ENCODE measurements around the gene ASPRV1.

The ASPRV1 gene

GRCh38 chr2:69940691-69941090, 20.7 kb downstream of the ASPRV1 start:
- POLR2A ChIA-PET (ENCODE audit: low non-redundant PET) = no interaction called here
- no peak for DNase-seq (ENCODE audit: low spot score)
- CTCF ChIA-PET = no interaction called here

GRCh38 chr2:69939722-69940121, 21.7 kb downstream of the ASPRV1 start:
- CTCF ChIA-PET = no interaction called here
- no peak for TF ChIP-seq CTCF (conservative IDR thresholded peaks at IDR 0.05; ENCODE audit: low read depth)
- no peak for DNase-seq (ENCODE audit: low spot score)
- POLR2A ChIA-PET (ENCODE audit: low non-redundant PET) = no interaction called here
- no peak overlapping the region for H3K27ac ChIP-seq

More at GRCh38 chr2:69940691-69941090, 20.7 kb downstream of the ASPRV1 start:
- TF ChIP-seq CTCF (conservative IDR thresholded peaks at IDR 0.05; ENCODE audit: low read depth) = no peak
- no peak overlapping the region for H3K27ac ChIP-seq

GRCh38 chr2:69937968-69938367, 23.5 kb downstream of the ASPRV1 start:
- TF ChIP-seq CTCF (conservative IDR thresholded peaks at IDR 0.05; ENCODE audit: low read depth) = no peak
- ChIA-PET POLR2A (ENCODE audit: low non-redundant PET) (no interaction called here), CTCF (no interaction called here)
- 0 out of 2 replicates have a peak overlapping the region, but pooled peaks have one; percentile 9 for H3K27ac ChIP-seq
- DNase-seq (ENCODE audit: low spot score) = no peak

GRCh38 chr2:69936906-69937305, 24.5 kb downstream of the ASPRV1 start:
- H3K27ac ChIP-seq = 0 out of 2 replicates have a peak overlapping the region, but pooled peaks have one; percentile 9
- no peak for TF ChIP-seq CTCF (conservative IDR thresholded peaks at IDR 0.05; ENCODE audit: low read depth)
- ChIA-PET CTCF (no interaction called here), POLR2A (ENCODE audit: low non-redundant PET) (no interaction called here)
- no peak for DNase-seq (ENCODE audit: low spot score)

GRCh38 chr2:69935011-69935410, 26.4 kb downstream of the ASPRV1 start:
- CTCF ChIA-PET = interaction anchor here (0.5 kb wide), 1 partner anchor 113 kb away, joined by 4 read pairs; no protein-coding TSS in a partner anchor
- POLR2A ChIA-PET (ENCODE audit: low non-redundant PET) = interaction anchor here (1.1 kb wide), 1 partner anchor 11 kb away, joined by 3 read pairs; no protein-coding TSS in a partner anchor
- no peak for DNase-seq (ENCODE audit: low spot score)
- no peak for TF ChIP-seq CTCF (conservative IDR thresholded peaks at IDR 0.05; ENCODE audit: low read depth)
- no peak overlapping the region for H3K27ac ChIP-seq

GRCh38 chr2:69934614-69934908, 26.9 kb downstream of the ASPRV1 start:
- POLR2A ChIA-PET (ENCODE audit: low non-redundant PET) = interaction anchor here (1.1 kb wide), 1 partner anchor 11 kb away, joined by 3 read pairs; no protein-coding TSS in a partner anchor
- no peak for DNase-seq (ENCODE audit: low spot score)
- no peak for TF ChIP-seq CTCF (conservative IDR thresholded peaks at IDR 0.05; ENCODE audit: low read depth)
- CTCF ChIA-PET = interaction anchor here (0.5 kb wide), 1 partner anchor 114 kb away, joined by 4 read pairs; no protein-coding TSS in a partner anchor
- H3K27ac ChIP-seq = no peak overlapping the region

All from RWPE1 (cell line).